ENCODE measurements around the gene IGSF3. TPM values are rescaled to one million over a fixed set of nuclear protein-coding genes. Genes with fewer than 3 reads are reported as not detected.
"Not testable (repeated sequence)": the region's sequence is repeated elsewhere in the genome, so short reads cannot be mapped to it uniquely, and the experiment has no call there.

The IGSF3 gene
- total and polyA plus RNA-seq, 2 donors (not counting 1 experiment from before 2014, with no cell fraction given) = under 0.01 to 0.02 TPM

GRCh38 chr1:116613825-116614224 is 53.7 kb downstream of the IGSF3 start:
- not testable (repeated sequence) for H3K79me2 ChIP-seq (ENCODE audit: control insufficient read depth, insufficient read depth, low read length); H3K4me2 ChIP-seq (ENCODE audit: extremely low read depth, insufficient read depth, low read length); H3K9ac ChIP-seq (ENCODE audit: insufficient read depth, low read length); H3K27me3 ChIP-seq (ENCODE audit: control insufficient read depth, insufficient read depth, low read length); H2AFZ ChIP-seq (ENCODE audit: low read length); H3K27ac ChIP-seq (ENCODE audit: insufficient read depth, low read length); DNase-seq (ENCODE audit: low read depth in 2 of 2); H3K9me3 ChIP-seq (ENCODE audit: control insufficient read depth, insufficient read depth, low read depth, low read length); H4K20me1 ChIP-seq (ENCODE audit: control insufficient read depth, extremely low read depth, insufficient read depth, low read length); H3K4me3 ChIP-seq (replicated peaks in 1 of 4; ENCODE audit: control extremely low read depth in 1 of 4, insufficient read depth in 1 of 4, low read depth in 3 of 4, low read length in 4 of 4); H3K36me3 ChIP-seq (ENCODE audit: control insufficient read depth, insufficient read depth, low read length); H3K4me1 ChIP-seq (ENCODE audit: control insufficient read depth, extremely low read depth, insufficient read depth, low read length)

GRCh38 chr1:116609801-116610371 is 57.6 kb downstream of the IGSF3 start:
- H3K4me1 ChIP-seq (ENCODE audit: control insufficient read depth, extremely low read depth, insufficient read depth, low read length); DNase-seq (ENCODE audit: low read depth in 2 of 2); H3K36me3 ChIP-seq (ENCODE audit: control insufficient read depth, insufficient read depth, low read length): not testable (repeated sequence)

GRCh38 chr1:116608841-116609240 is 58.7 kb downstream of the IGSF3 start:
- not testable (repeated sequence) for H3K4me1 ChIP-seq (ENCODE audit: control insufficient read depth, extremely low read depth, insufficient read depth, low read length); H3K36me3 ChIP-seq (ENCODE audit: control insufficient read depth, insufficient read depth, low read length); H3K4me2 ChIP-seq (ENCODE audit: extremely low read depth, insufficient read depth, low read length); DNase-seq (ENCODE audit: low read depth in 2 of 2); H2AFZ ChIP-seq (ENCODE audit: low read length); H3K79me2 ChIP-seq (ENCODE audit: control insufficient read depth, insufficient read depth, low read length); H3K9me3 ChIP-seq (ENCODE audit: control insufficient read depth, insufficient read depth, low read depth, low read length); H3K4me3 ChIP-seq (replicated peaks in 1 of 4; ENCODE audit: control extremely low read depth in 1 of 4, insufficient read depth in 1 of 4, low read depth in 3 of 4, low read length in 4 of 4); H3K27ac ChIP-seq (ENCODE audit: insufficient read depth, low read length); H3K27me3 ChIP-seq (ENCODE audit: control insufficient read depth, insufficient read depth, low read length); H4K20me1 ChIP-seq (ENCODE audit: control insufficient read depth, extremely low read depth, insufficient read depth, low read length); H3K9ac ChIP-seq (ENCODE audit: insufficient read depth, low read length)

More at GRCh38 chr1:116609801-116610371, 57.6 kb downstream of the IGSF3 start:
- H4K20me1 ChIP-seq (ENCODE audit: control insufficient read depth, extremely low read depth, insufficient read depth, low read length); H3K79me2 ChIP-seq (ENCODE audit: control insufficient read depth, insufficient read depth, low read length); H3K9me3 ChIP-seq (ENCODE audit: control insufficient read depth, insufficient read depth, low read depth, low read length); H3K4me2 ChIP-seq (ENCODE audit: extremely low read depth, insufficient read depth, low read length); H3K27ac ChIP-seq (ENCODE audit: insufficient read depth, low read length); H3K27me3 ChIP-seq (ENCODE audit: control insufficient read depth, insufficient read depth, low read length); H2AFZ ChIP-seq (ENCODE audit: low read length); H3K9ac ChIP-seq (ENCODE audit: insufficient read depth, low read length); H3K4me3 ChIP-seq (replicated peaks in 1 of 4; ENCODE audit: control extremely low read depth in 1 of 4, insufficient read depth in 1 of 4, low read depth in 3 of 4, low read length in 4 of 4): not testable (repeated sequence)

GRCh38 chr1:116608151-116608550 is 59.4 kb downstream of the IGSF3 start:
- not testable (repeated sequence) for H3K9ac ChIP-seq (ENCODE audit: insufficient read depth, low read length); H3K4me2 ChIP-seq (ENCODE audit: extremely low read depth, insufficient read depth, low read length); H3K79me2 ChIP-seq (ENCODE audit: control insufficient read depth, insufficient read depth, low read length); H4K20me1 ChIP-seq (ENCODE audit: control insufficient read depth, extremely low read depth, insufficient read depth, low read length); H2AFZ ChIP-seq (ENCODE audit: low read length); H3K27ac ChIP-seq (ENCODE audit: insufficient read depth, low read length); H3K36me3 ChIP-seq (ENCODE audit: control insufficient read depth, insufficient read depth, low read length); H3K9me3 ChIP-seq (ENCODE audit: control insufficient read depth, insufficient read depth, low read depth, low read length); H3K4me3 ChIP-seq (replicated peaks in 1 of 4; ENCODE audit: control extremely low read depth in 1 of 4, insufficient read depth in 1 of 4, low read depth in 3 of 4, low read length in 4 of 4); DNase-seq (ENCODE audit: low read depth in 2 of 2); H3K27me3 ChIP-seq (ENCODE audit: control insufficient read depth, insufficient read depth, low read length); H3K4me1 ChIP-seq (ENCODE audit: control insufficient read depth, extremely low read depth, insufficient read depth, low read length)

- DNase-seq (ENCODE audit: low read depth in 2 of 2); H3K36me3 ChIP-seq (ENCODE audit: control insufficient read depth, insufficient read depth, low read length); H3K27me3 ChIP-seq (ENCODE audit: control insufficient read depth, insufficient read depth, low read length); H3K27ac ChIP-seq (ENCODE audit: insufficient read depth, low read length); H3K9me3 ChIP-seq (ENCODE audit: control insufficient read depth, insufficient read depth, low read depth, low read length); H3K79me2 ChIP-seq (ENCODE audit: control insufficient read depth, insufficient read depth, low read length); H3K4me2 ChIP-seq (ENCODE audit: extremely low read depth, insufficient read depth, low read length); H4K20me1 ChIP-seq (ENCODE audit: control insufficient read depth, extremely low read depth, insufficient read depth, low read length); H3K9ac ChIP-seq (ENCODE audit: insufficient read depth, low read length); H2AFZ ChIP-seq (ENCODE audit: low read length); H3K4me1 ChIP-seq (ENCODE audit: control insufficient read depth, extremely low read depth, insufficient read depth, low read length); H3K4me3 ChIP-seq (replicated peaks in 1 of 4; ENCODE audit: control extremely low read depth in 1 of 4, insufficient read depth in 1 of 4, low read depth in 3 of 4, low read length in 4 of 4): not testable (repeated sequence)
Measured at GRCh38 chr1:116607463-116607862, 60.1 kb downstream of the IGSF3 start.

GRCh38 chr1:116606067-116606466 is 61.5 kb downstream of the IGSF3 start:
- not testable (repeated sequence) for H2AFZ ChIP-seq (ENCODE audit: low read length); H3K4me2 ChIP-seq (ENCODE audit: extremely low read depth, insufficient read depth, low read length); H3K79me2 ChIP-seq (ENCODE audit: control insufficient read depth, insufficient read depth, low read length); H3K9me3 ChIP-seq (ENCODE audit: control insufficient read depth, insufficient read depth, low read depth, low read length); H3K36me3 ChIP-seq (ENCODE audit: control insufficient read depth, insufficient read depth, low read length); H4K20me1 ChIP-seq (ENCODE audit: control insufficient read depth, extremely low read depth, insufficient read depth, low read length); H3K9ac ChIP-seq (ENCODE audit: insufficient read depth, low read length); H3K4me1 ChIP-seq (ENCODE audit: control insufficient read depth, extremely low read depth, insufficient read depth, low read length); H3K27ac ChIP-seq (ENCODE audit: insufficient read depth, low read length); DNase-seq (ENCODE audit: low read depth in 2 of 2); H3K4me3 ChIP-seq (replicated peaks in 1 of 4; ENCODE audit: control extremely low read depth in 1 of 4, insufficient read depth in 1 of 4, low read depth in 3 of 4, low read length in 4 of 4); H3K27me3 ChIP-seq (ENCODE audit: control insufficient read depth, insufficient read depth, low read length)
